ENCODE results near the gene CACNA2D1. TPM values are rescaled to one million over a fixed set of nuclear protein-coding genes. Genes with fewer than 3 reads are reported as not detected.

CACNA2D1 gene
- total RNA-seq, 1 donor from 2014 or later, result 10.3 TPM

GRCh38 chr7:82419200-82419599, 24.4 kb downstream of the CACNA2D1 start:
- intact Hi-C loops (cut with DNase I), result no loop called here
- TF ChIP-seq, protein P1, sequence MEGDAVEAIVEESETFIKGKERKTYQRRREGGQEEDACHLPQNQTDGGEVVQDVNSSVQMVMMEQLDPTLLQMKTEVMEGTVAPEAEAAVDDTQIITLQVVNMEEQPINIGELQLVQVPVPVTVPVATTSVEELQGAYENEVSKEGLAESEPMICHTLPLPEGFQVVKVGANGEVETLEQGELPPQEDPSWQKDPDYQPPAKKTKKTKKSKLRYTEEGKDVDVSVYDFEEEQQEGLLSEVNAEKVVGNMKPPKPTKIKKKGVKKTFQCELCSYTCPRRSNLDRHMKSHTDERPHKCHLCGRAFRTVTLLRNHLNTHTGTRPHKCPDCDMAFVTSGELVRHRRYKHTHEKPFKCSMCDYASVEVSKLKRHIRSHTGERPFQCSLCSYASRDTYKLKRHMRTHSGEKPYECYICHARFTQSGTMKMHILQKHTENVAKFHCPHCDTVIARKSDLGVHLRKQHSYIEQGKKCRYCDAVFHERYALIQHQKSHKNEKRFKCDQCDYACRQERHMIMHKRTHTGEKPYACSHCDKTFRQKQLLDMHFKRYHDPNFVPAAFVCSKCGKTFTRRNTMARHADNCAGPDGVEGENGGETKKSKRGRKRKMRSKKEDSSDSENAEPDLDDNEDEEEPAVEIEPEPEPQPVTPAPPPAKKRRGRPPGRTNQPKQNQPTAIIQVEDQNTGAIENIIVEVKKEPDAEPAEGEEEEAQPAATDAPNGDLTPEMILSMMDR (IDR thresholded peaks at IDR 0.05), result no peak

DNA sequence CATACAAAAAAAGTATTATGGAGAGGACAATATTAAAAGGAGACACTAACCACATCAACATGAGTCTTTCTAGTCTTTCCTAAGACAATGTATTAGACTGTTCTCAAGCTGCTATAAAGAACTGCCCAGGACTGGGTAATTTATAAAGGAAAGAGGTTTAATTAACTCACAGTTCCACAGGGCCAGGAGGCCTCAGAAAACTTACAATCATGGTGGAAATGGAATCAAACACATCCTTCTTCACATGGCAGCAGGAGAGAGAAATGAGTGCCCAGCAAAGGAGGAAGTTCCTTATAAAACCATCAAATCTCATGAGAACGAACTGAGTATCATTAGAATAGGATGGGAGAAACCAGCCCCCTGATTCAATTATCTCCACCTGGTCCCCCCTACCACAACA, 25.7 kb downstream of the CACNA2D1 start:
- TF ChIP-seq, protein P1 (IDR thresholded peaks at IDR 0.05), result no peak
- no peaks in the 10 kb centered on the region for H3K27me3 ChIP-seq
- H3K27ac ChIP-seq, result no peak overlapping the region
- no peaks in the 10 kb centered on the region for H3K9me3 ChIP-seq
- no peaks in the 10 kb centered on the region for H3K36me3 ChIP-seq
- no peak for DNase-seq
- no peak overlapping the region for H3K4me3 ChIP-seq
- no peaks in the 10 kb centered on the region for H3K4me1 ChIP-seq
- ATAC-seq, result no peak
- intact Hi-C loops (cut with DNase I), result no loop called here

More at GRCh38 chr7:82419200-82419599, 24.4 kb downstream of the CACNA2D1 start:
- Histone ChIP-seq H3K4me1 (no peaks in the 10 kb centered on the region), H3K4me3 (no peak overlapping the region), H3K27me3 (no peaks in the 10 kb centered on the region), H3K9me3 (no peaks in the 10 kb centered on the region), H3K27ac (no peak overlapping the region), H3K36me3 (no peaks in the 10 kb centered on the region)
- DNase-seq (no peak), ATAC-seq (no peak)

DNA sequence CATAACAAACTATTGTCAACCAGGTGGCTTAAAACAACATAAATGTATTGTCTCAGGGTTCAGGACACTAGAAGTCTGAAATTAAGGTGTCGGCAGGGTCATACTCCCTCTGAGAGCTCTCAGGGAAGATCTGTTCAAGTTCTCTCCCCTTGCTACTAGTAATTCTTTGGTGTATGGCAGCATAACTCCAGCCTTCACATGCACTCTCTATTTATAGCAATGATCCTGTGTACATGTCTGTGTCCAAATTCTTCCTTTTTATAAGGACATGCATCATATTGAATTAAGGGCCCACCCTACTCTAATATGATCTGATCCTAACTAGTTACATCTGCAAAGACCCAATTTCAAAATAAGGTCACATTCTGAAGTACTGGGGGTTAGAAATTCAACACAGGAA, 27.2 kb downstream of the CACNA2D1 start:
- H3K4me3 ChIP-seq, result no peak overlapping the region
- no peaks in the 10 kb centered on the region for H3K4me1 ChIP-seq
- TF ChIP-seq, protein P1 (IDR thresholded peaks at IDR 0.05), result no peak
- H3K36me3 ChIP-seq, result no peaks in the 10 kb centered on the region
- H3K9me3 ChIP-seq, result no peaks in the 10 kb centered on the region
- intact Hi-C loops (cut with DNase I), result no loop called here
- H3K27ac ChIP-seq, result no peak overlapping the region
- DNase-seq (no peak), ATAC-seq (no peak)
- no peaks in the 10 kb centered on the region for H3K27me3 ChIP-seq

DNA sequence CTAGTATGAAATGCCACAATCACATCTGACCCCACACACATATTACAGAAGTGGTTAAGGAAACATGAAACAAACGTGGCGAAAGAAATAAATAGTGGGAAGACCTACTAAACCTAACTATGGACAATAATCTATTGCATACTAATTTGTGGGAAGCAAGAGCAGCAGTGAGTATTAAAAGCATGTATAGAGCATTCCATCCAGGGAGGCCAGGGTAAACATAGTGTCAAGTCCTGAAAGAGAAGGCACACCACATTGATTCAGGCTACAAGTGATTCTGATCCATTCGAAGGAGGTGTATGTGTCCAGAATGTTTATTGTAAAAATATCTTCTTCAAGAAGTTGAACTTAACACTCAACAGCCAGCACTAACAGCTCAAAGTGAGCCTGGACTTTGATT, 29.2 kb downstream of the CACNA2D1 start:
- no peak for DNase-seq
- no peak for ATAC-seq
- no peaks in the 10 kb centered on the region for H3K36me3 ChIP-seq
- no peaks in the 10 kb centered on the region for H3K9me3 ChIP-seq
- no peak overlapping the region for H3K4me3 ChIP-seq
- no peak overlapping the region for H3K27ac ChIP-seq
- no peaks in the 10 kb centered on the region for H3K4me1 ChIP-seq
- no peaks in the 10 kb centered on the region for H3K27me3 ChIP-seq
- TF ChIP-seq, protein P1 (IDR thresholded peaks at IDR 0.05), result no peak
- intact Hi-C loops (cut with DNase I), result no loop called here

- Histone ChIP-seq H3K4me3 (no peak overlapping the region), H3K36me3 (no peaks in the 10 kb centered on the region), H3K9me3 (no peaks in the 10 kb centered on the region), H3K4me1 (no peaks in the 10 kb centered on the region), H3K27me3 (no peaks in the 10 kb centered on the region), H3K27ac (no peak overlapping the region)
- no peak for DNase-seq
- TF ChIP-seq, protein P1 (IDR thresholded peaks at IDR 0.05), result no peak
- ATAC-seq, result no peak
- intact Hi-C loops (cut with DNase I), result no loop called here
These were observed 30.3 kb downstream of the CACNA2D1 start for GRCh38 chr7:82413237-82413636.

DNA sequence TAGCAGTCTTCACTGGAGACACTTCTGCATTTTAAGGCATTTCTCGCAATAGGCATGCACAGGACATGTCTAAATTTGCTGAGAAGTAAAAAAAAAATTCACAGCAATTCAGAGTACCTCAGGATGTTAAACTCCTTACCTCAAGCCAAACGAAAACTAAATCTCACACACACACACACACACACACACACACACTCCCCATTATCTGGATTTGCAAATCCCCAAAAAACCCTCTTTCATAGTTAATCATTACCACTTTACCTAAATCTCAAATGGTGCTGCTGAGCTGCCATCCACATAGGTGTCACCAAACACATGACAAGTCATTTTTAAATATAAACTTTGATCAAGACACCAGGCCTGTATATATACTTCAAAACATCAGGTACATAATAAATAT, 31.8 kb downstream of the CACNA2D1 start:
- H3K36me3 ChIP-seq, result no peaks in the 10 kb centered on the region
- DNase-seq, result no peak
- no peak overlapping the region for H3K27ac ChIP-seq
- H3K4me3 ChIP-seq, result no peak overlapping the region
- H3K9me3 ChIP-seq, result no peaks in the 10 kb centered on the region
- TF ChIP-seq, protein P1 (IDR thresholded peaks at IDR 0.05), result no peak
- H3K4me1 ChIP-seq, result no peaks in the 10 kb centered on the region
- intact Hi-C loops (cut with DNase I), result no loop called here
- ATAC-seq, result no peak
- H3K27me3 ChIP-seq, result no peaks in the 10 kb centered on the region

Measured in upper lobe of right lung (tissue), 1 donor.